GM19043 (cell line): ENCODE measurements around the gene INSRR.

Source experiments
- ATAC-seq: cut with Tn5 transposase; IDR thresholded peaks from one replicate; pipeline ENCODE4 v1.9.1; 2021; ENCODE audit warnings: low read depth; ENCODE audit not compliant: unreplicated experiment

Gene INSRR

DNA sequence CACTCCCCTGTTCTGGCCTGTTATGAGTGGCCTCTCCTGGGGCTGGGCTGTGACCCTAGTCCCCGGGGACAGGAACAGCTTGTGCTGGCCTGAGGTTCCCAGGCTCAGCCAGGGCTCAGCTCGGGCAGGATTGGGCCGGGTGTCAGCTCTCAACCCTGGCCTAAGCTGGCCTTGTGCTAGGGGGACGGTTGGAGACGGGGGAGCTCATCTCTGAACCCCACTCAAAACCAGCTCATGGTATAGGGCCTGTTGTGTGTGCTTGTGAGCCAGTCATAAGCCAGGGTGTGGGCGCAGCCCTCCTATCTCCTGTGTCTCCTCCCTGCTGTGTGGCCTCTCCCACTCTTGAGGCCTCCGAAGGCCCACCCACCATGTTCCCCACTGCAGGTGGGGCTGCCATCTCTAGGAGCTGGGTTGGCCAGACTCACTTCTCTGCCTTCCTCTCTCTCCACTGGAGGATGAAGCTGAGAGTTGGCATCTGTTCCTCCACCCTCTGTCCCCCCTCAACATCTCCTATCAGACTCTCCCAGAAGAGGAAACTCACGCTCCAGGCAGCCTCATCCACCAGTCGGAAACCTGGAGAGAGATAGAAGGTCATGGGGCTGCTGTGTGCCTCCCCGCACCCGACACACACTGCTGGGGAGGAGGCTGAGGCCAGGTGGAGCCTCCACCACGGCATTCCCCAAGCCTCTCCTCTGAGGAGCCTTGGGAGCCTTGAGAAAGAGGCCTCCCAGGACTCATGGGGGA is 36.0 kb upstream of the INSRR start:
- ATAC-seq: no peak

DNA sequence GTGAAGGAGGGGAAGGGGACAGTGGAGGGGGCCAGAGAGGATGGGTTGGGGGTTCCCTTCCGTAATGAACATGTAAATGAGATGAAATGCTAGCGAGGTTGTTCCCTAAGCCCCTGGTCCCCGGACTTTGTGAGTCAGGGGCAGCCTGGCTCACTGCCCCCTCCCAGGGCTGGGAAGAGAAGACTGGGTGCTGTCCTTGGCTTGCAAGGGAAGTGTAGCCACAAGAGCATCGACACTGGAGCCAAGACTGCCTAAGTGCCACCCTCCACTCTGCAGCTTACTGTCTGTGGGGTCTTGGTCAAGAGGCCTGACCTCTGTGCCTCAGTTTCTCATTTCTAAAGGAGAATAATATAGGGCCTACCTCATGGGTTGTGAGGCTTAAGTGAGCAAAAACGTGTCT is 35.1 kb upstream of the INSRR start:
- no peak for ATAC-seq

GRCh38 chr1:156893048-156893953 is 34.4 kb upstream of the INSRR start, which contains the start of gene PEAR1:
Gene PEAR1, plus strand, starts transcription at chr1:156893718. Its CDS starts 10,209 bp downstream, at chr1:156903927.
- no peak for ATAC-seq

GRCh38 chr1:156892190-156893047 is 33.5 kb upstream of the INSRR start:
- ATAC-seq: peak; percentile 81

DNA sequence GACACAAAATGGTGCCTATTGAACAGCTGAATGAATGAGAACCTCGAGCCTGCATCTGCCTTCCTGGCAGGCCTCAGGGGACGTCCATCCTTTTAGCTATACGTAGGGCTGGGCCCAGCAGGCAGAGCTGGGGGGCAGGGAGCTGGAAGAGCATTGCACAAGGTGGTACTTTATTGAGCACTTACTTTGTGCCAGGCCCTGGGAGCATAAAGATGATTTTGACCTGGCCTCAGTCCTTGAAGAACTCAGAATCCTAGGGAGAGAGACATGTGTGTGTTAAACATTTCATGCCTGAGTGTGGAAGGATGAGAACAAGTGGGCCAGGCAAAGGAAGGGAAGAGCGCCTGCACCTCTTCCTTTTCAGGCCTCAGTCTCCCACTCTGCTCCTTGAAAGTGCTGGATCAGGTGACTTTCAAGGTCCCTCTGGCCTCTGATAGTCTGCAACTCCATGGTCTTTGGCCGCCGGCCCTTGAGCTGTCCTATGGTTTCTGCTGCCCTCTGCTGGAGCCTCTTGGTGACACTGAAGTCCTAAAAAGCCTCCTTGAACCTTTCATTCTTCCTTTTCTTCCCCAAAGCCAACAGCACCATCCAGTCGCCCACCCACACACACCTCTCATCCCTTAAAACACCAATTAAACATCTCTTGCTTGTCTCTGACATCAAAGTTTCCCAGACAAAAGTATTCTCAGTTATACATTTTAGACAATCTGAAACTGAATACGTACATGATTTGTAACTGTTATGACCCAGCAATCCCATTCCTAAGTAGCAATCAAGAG is 31.1 kb upstream of the INSRR start:
- no peak for ATAC-seq

GRCh38 chr1:156887734-156888133 is 28.8 kb upstream of the INSRR start:
- no peak for ATAC-seq

- ATAC-seq: no peak
Measured at GRCh38 chr1:156887317-156887716, 28.4 kb upstream of the INSRR start.

DNA sequence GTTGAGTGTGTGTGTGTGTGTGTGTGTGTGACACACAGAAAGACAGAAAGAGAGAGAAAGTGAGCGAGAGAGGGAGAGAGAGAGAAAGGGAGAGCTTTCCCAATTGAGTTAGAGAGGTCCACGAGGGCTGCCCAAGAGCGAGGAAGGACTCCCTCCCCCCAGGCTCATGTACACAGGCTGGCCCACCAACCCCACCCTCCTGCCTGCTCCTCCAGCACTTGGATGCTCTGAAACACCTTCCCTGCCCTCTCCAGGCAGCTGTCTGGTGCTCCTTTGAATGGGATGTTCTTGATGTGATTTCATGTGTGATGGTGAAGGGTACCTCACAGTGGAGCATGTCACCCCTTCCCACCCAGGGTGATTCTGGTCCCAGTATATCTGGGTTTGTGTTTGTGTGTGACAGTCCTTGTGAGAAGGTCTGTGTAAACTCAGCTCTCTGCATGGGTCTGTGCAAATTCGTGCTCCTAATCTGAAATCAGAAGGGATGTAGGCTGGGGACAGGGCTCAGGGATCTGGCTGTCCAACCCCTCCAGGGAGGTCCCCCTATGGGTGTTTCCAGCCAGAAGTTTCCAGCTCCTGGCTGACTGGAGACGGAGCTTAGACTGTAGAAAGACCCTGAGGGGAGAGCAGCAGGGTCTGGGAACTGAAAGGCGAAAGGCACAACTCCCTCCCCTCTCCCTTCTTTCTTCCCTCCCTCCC is 27.8 kb upstream of the INSRR start:
- ATAC-seq: no peak

GRCh38 chr1:156885880-156886355 is 27.0 kb upstream of the INSRR start:
- no peak for ATAC-seq

DNA sequence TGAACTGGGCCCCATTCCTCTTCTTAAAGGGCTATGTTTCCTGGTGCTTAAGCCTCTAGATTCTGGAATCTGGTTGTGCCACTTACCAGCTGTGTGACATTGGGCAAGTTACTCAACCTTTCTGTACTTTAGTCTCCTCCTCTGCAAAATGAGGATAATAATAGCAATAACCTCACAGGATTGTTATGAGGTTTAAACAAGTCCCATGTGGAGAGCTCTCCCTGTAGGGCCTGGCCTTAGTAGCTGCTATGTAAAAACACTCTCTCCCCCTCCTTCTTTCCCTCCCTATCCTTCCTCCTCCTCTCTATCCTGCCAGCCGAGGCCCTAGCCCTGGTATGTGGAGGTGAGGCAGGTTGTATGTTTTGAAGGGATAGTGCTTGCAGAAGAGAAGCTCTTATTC is 26.4 kb upstream of the INSRR start:
- ATAC-seq: no peak

DNA sequence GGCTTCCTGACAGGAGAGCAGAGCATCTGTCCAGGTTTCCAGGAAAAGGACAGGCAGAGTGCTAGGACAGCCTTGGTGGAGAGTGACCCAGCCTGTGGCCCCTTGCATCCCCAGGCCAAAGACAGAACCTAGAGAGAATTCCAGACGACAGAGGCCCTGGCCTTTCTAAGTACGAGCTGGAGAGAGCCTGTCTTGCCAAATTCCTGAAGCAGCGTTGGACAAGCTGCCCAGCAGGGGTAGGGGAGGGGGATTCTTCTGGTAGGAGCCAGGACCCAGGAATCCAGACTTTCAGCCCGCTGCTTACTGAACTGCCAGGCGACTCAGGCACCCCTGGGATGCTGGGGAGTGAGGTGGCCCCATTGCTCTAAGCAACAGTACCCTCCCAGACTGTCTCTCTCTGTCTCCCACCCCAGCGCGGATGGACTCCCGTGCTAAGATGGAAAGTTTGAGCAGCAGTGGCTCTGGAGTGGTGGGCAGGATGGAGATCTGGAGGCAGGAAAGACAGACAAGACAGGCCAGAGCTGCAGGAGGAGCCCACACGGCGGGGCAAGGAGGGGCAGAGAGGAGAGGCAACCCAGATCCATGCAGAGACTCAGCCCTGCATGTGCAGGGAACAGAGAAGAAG is 25.8 kb upstream of the INSRR start:
- no peak for ATAC-seq

GRCh38 chr1:156883919-156884318 is 25.0 kb upstream of the INSRR start:
- no peak for ATAC-seq

DNA sequence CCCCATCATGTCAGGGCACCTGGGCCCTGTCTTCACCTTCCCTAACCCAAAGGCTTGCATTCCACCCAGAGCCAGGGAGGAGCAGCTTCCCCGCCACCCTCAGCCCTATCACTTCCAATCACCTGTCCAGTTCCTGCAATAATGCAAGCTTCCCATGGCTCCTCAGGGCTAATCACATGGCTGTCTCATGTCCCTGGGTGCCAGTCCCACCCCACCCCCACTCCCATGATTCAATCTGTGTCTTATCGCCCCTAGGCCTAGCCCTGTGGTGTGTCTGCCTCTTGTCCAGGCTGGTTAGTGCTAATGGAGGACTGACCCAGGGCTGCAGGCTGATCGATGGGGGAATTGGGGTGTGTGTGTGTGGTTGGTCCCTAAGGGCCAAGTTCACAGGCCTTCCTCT is 23.6 kb upstream of the INSRR start:
- ATAC-seq: no peak

DNA sequence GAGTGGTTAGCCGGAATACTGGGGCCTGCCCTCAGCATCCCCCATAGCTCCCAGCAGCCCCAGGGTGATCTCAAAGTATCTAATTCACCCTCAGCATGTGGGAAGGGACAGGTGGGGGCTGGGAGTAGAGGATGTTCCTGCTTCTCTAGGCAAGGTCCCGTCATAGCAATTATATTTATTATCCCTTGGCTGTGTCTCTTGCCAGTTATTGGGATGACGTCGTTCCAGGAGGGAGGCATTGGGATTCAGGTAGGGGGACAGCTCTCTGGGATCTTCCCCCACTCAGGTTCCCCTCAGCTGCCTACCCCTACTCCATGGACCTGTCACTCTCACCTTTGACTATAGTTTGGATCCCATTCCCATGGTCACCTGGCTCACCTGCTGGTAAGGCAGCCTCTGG is 22.7 kb upstream of the INSRR start:
- no peak for ATAC-seq

- ATAC-seq: no peak
Measured at GRCh38 chr1:156881101-156881500, 22.2 kb upstream of the INSRR start.

DNA sequence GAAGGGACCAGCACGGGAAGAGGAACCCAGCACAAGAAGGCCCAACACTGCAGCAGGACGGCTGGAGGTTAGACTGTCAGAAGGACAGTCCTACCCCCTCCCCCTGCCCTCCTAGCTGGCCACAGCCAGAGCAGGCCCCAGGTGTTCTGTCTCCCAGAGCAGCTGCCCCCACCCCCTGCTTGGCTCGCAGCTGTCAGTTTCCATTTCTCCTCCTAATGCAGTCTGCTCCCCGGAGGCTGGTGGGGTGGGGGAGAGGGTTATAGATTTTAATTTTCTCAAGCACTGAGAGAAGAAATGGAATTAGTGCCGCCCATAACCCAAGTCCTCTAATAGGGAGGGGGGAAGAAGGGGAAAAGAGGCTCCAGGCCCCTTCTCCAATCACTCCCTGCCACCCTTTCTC is 21.6 kb upstream of the INSRR start:
- ATAC-seq: no peak

- no peak for ATAC-seq
Measured at GRCh38 chr1:156879876-156880275, 21.0 kb upstream of the INSRR start.

DNA sequence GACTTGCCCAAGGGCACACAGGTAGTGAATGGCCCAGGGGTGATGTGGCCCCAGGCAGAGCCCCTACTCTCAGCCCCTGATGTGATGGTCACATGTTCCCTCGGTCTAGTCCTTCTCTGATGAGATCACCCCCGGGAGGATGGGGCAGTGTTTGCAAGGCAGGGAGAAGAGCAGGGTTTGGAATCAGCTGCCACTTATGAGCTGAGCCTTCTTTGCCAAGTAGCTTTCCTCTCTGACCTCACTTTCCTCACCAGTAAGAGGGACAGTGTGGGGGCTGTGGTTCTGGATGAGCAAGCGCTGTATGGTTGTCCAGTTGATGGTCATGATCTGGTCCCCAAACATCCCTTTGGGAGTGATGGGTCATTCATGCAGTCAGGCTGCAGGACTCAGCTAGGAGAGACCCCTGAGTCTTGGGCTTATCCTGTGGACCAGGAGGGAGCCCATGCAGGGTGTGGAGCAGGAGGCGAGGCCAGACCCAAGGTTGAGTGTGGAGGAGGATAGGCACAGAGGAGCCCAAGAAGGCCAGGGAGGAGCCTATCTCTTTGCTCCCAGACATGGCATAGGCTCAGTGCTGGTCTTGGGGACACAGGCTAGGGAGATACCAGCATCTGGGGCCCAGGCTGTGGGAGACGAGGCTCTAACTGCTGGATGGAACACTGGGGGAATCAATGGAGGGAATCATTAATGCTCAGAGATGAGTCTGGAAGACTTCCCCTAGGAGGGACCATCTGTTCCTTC is 18.7 kb upstream of the INSRR start:
- no peak for ATAC-seq
